Measurements from ENCODE around the gene KIN. TPM values are rescaled to one million over a fixed set of nuclear protein-coding genes. Genes with fewer than 3 reads are reported as not detected.

Gene KIN
- total and polyA plus RNA-seq, 8 donors, result 9.3 to 22.7 (median 21.4) TPM

DNA sequence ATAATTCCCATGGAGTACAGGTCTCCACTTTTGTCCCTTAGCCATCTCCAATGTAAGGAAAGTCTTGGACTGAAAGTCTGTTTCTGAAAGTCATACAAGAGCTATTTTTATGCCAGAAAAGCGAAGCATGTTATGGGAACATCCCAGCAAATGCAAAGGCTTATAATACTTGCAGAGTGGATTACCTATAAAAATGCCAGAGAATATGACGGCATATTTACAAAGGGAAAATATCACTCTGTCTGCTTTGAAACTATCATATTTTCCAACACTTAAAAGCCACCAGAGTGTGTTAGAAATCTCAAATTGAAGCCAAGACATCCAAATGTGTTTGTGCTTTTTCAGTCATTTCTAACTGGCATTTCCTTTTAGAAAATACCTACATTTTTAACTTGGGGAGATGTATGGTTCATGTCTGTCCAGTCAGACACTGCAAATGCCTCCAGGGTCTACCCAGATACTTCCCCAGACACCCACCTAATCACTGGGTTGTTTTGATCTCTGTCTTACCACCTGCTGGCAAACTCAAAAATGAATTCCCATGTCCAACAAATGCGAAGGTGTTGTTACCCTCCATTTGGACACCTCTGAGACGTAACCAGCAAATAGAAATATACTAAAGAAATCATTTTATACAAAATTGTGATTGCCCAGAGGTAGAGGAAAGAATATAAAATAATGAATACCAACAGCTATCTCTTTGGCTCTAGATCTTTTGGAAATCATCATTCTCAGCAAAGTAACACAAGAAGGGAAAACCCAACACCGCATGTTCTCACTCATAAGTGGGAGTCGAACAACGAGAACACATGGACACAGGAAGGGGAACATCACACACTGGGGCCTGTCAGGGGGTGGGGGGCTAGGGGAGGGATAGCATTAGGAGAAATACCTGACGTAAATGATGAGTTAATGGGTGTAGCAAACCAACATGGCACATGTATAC is 83.4 kb downstream of the KIN start:
- intact Hi-C loops (cut with DNase I), result no loop called here
- TF ChIP-seq, protein P1, sequence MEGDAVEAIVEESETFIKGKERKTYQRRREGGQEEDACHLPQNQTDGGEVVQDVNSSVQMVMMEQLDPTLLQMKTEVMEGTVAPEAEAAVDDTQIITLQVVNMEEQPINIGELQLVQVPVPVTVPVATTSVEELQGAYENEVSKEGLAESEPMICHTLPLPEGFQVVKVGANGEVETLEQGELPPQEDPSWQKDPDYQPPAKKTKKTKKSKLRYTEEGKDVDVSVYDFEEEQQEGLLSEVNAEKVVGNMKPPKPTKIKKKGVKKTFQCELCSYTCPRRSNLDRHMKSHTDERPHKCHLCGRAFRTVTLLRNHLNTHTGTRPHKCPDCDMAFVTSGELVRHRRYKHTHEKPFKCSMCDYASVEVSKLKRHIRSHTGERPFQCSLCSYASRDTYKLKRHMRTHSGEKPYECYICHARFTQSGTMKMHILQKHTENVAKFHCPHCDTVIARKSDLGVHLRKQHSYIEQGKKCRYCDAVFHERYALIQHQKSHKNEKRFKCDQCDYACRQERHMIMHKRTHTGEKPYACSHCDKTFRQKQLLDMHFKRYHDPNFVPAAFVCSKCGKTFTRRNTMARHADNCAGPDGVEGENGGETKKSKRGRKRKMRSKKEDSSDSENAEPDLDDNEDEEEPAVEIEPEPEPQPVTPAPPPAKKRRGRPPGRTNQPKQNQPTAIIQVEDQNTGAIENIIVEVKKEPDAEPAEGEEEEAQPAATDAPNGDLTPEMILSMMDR (IDR thresholded peaks at IDR 0.05), result no peak
- no peak overlapping the region for H3K4me3 ChIP-seq
- ATAC-seq (peak; percentile 35), DNase-seq (no peak)
- H3K4me1 ChIP-seq, result no peaks in the 10 kb centered on the region
- H3K27ac ChIP-seq, result no peak overlapping the region
- H3K9me3 ChIP-seq, result no peaks in the 10 kb centered on the region
- H3K36me3 ChIP-seq, result no peaks in the 10 kb centered on the region
- peaks cover 0 to 44% of the 10 kb centered on the region in 2 donors for H3K27me3 ChIP-seq

DNA sequence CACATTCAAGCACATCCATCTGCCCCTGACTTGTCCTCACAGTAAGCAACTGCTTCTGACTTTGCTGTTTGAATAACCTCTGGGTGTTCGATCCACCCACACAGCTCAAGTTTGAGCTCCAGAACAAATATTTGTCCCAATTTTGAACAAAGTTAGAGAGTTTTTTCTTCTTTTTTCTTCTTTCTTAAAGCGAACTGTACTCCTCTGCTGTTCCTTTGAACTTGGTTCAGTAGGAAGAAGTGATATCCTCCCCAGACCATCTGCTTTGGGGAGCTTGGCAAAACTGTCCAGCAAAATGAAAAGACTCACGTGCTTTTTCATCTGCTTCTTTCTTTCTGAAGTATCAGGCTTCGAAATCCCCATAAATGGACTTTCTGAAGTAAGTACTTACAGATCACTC is 84.7 kb downstream of the KIN start, which contains the start of gene ITIH2:
Gene ITIH2 (plus strand): TSS at position 177 of the 400 bp plus-strand sequence. CDS start 119 bp downstream, at position 296.
- ATAC-seq, result no peak
- no peak for DNase-seq
- Histone ChIP-seq H3K27ac (no peak within 1 kb of the TSS), H3K4me1 (no peaks in the 10 kb centered on the region), H3K4me3 (no peak within 1 kb of the TSS), H3K27me3 (peaks cover 0 to 44% of the 10 kb centered on the region in 2 donors), H3K36me3 (no peaks in the 10 kb centered on the region), H3K9me3 (no peaks in the 10 kb centered on the region)
- intact Hi-C loops (cut with DNase I), result no loop called here
- TF ChIP-seq, protein P1 (IDR thresholded peaks at IDR 0.05), result no peak

GRCh38 chr10:7702288-7702812 is 85.4 kb downstream of the KIN start:
- no peak for ATAC-seq
- Histone ChIP-seq H3K27me3 (peaks cover 0 to 40% of the 10 kb centered on the region in 2 donors), H3K4me3 (no peak overlapping the region), H3K4me1 (no peaks in the 10 kb centered on the region), H3K9me3 (no peaks in the 10 kb centered on the region), H3K36me3 (no peaks in the 10 kb centered on the region), H3K27ac (no peak overlapping the region)
- no peak for DNase-seq
- TF ChIP-seq, protein P1 (IDR thresholded peaks at IDR 0.05), result no peak
- intact Hi-C loops (cut with DNase I), result no loop called here

DNA sequence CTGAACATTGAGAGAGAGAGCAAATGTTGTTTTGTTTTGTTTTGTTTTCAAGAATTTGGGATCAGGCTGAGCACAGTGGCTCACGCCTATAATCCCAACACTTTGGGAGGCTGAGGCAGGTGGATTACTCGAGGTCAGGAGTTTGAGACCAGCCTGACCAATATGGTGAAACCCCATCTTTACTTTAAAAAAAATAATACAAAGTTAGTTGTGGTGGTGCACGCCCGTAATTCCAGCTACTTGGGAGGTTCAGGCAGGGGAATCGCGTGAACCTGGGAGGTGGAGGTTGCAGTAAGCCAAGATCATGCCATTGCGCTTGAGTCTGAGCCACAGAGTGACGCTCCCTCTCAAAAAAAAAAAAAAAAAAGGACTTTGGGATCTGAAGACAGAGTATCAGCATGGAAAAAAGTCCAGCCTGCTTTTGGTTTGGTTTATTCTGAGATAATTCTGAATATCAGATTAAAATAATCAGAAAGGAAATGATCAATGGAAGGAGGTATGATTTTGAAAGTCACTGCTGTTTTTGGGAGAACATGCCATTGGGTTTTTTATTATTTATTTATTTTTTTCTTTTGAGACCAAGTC is 86.5 kb downstream of the KIN start:
- ATAC-seq, result no peak
- Histone ChIP-seq H3K27me3 (peaks cover 0 to 31% of the 10 kb centered on the region in 2 donors), H3K27ac (no peak overlapping the region), H3K4me1 (no peaks in the 10 kb centered on the region), H3K9me3 (no peaks in the 10 kb centered on the region), H3K4me3 (no peak overlapping the region), H3K36me3 (no peaks in the 10 kb centered on the region)
- intact Hi-C loops (cut with DNase I), result no loop called here
- TF ChIP-seq, protein P1 (IDR thresholded peaks at IDR 0.05), result no peak
- DNase-seq, result no peak

Other genes starting within 250 kb of the KIN start
- 1 to 10 TPM; 7.0 to 9.7 TPM for gene ITIH5, start 121.0 kb downstream of the KIN start, total RNA-seq
- 10 to 100 TPM; 28.1 to 40.7 (median 31.5) TPM for gene ITIH5, start 121.0 kb downstream of the KIN start, polyA plus RNA-seq (ENCODE audit: insufficient read length in 6 of 6)
- gene ITIH2, start 84.7 kb downstream of the KIN start, total RNA-seq, result under 1 TPM in 1 of 2 donors, not detected in 1; 0.55 TPM
- gene ITIH2, start 84.7 kb downstream of the KIN start, polyA plus RNA-seq (ENCODE audit: insufficient read length in 6 of 6), result 1 to 10 TPM; 1.1 to 2.7 (median 1.5) TPM
- 100 to 1,000 TPM; 177 to 208 TPM for gene ATP5F1C, start 184 bp upstream of the KIN start, total RNA-seq
- gene ATP5F1C, start 184 bp upstream of the KIN start, polyA plus RNA-seq (ENCODE audit: insufficient read length in 6 of 6), result 100 to 1,000 TPM; 251 to 280 (median 259) TPM
- 1 to 10 TPM; 7.0 to 8.1 TPM for gene TAF3, start 30.5 kb upstream of the KIN start, total RNA-seq
- 10 to 100 TPM in 3 of 6 donors, 1 to 10 TPM in 3; 9.1 to 10.4 (median 9.7) TPM for gene TAF3, start 30.5 kb upstream of the KIN start, polyA plus RNA-seq (ENCODE audit: insufficient read length in 6 of 6)